ENCODE data around the gene PIGX.

The PIGX gene

DNA sequence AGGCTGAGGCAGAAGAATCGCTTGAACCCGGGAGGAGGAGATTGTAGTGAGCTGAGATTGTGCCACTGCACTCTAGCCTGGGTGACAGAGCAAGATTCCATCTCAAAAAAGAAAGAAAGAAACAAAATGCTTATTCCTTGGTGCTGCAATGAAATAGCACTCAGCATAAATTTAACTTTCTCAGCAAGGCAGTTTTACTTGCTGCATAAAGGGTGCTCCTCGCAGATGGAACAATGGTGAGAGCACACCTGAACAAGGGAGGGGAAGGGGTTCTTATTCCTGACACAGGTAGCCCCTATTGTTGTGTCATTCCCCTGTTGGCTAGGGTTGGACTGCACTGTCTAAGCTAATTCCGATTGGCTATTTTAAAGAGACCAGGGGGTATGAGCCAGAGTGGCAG is 44.6 kb downstream of the PIGX start:
- no peak overlapping the region for H3K27ac ChIP-seq
- in situ Hi-C loops (cut with HindIII; ENCODE audit: low pct_ligation_motif_present, low sequenced_read_pairs) = no loop called here
- DNase-seq = no peak
- H3K36me3 ChIP-seq (replicated peaks) = peaks cover 5% of the 10 kb centered on the region
- TF ChIP-seq, protein P1, sequence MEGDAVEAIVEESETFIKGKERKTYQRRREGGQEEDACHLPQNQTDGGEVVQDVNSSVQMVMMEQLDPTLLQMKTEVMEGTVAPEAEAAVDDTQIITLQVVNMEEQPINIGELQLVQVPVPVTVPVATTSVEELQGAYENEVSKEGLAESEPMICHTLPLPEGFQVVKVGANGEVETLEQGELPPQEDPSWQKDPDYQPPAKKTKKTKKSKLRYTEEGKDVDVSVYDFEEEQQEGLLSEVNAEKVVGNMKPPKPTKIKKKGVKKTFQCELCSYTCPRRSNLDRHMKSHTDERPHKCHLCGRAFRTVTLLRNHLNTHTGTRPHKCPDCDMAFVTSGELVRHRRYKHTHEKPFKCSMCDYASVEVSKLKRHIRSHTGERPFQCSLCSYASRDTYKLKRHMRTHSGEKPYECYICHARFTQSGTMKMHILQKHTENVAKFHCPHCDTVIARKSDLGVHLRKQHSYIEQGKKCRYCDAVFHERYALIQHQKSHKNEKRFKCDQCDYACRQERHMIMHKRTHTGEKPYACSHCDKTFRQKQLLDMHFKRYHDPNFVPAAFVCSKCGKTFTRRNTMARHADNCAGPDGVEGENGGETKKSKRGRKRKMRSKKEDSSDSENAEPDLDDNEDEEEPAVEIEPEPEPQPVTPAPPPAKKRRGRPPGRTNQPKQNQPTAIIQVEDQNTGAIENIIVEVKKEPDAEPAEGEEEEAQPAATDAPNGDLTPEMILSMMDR (IDR thresholded peaks at IDR 0.05; ENCODE audit: low read depth, low read length, missing control alignments) = no peak
- H3K27me3 ChIP-seq (replicated peaks) = no peaks in the 10 kb centered on the region
- H3K4me3 ChIP-seq (ENCODE audit: low read depth, low read length) = no peak overlapping the region

DNA sequence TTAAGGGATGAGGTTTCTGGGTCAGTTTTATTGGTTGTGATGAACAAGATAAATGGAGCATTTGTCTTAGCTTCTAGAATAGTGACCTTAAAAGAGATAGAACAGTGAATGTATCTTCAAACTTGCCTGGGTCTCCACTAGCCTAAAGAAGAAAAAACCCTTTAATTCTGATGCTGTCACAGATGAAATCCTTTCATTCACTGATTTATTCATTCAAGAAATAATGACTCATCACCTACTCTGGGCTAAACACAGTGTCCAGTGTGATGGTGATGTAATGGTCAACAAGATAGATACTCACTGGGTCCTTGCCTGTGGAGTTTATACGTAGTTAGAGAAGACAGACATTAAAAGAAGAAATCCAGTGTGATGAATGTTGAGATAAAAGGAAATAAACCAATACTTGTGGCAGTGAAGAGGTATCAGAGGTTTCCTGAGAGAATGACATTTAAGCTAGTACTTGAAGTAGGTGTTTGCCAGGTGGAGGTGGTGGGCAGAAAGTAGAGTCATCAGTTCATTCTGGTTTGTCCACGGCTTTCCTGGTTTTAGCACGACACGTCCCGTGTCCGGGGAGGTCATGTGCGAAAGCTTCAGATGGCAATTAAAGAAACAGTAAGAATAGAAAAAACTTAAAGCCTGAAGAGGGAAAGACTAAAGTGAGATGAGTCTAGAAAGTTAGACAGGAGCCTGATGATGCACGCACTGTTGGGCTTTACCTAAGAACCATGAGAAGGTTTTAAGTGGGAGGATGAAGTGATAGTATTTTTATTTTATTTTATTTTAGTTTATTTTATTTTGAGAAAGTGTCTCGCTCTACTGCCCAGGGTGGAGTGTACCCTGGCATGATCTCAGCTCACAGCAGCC is 45.9 kb downstream of the PIGX start:
- TF ChIP-seq, protein P1 (IDR thresholded peaks at IDR 0.05; ENCODE audit: low read depth, low read length, missing control alignments) = no peak
- peak; percentile 81 for DNase-seq
- Histone ChIP-seq H3K27ac (peak overlapping the region; percentile 11), H3K36me3 (replicated peaks) (peaks cover 5% of the 10 kb centered on the region), H3K4me3 (ENCODE audit: low read depth, low read length) (no peak overlapping the region), H3K27me3 (replicated peaks) (no peaks in the 10 kb centered on the region)
- in situ Hi-C loops (cut with HindIII; ENCODE audit: low pct_ligation_motif_present, low sequenced_read_pairs) = no loop called here

DNA sequence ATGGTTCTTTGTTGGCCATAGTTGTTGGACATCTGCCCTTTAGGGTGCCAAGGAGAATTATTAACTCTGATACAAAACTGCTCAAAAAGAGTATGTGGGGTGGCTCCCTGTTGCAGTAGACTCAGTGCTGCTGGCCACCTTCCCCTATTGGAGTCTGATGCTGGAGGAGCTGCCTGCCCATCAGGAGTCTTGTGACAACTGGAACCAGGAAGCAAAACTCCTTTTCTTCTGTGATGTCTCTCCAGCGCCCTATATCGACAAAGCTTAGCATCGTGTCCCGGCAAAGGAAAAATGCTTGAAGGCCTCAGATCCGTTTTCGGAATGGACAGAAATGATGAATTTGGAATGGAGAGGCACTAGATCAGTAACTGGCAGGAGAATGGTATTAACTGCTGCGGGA is 51.0 kb downstream of the PIGX start:
- Histone ChIP-seq H3K4me3 (ENCODE audit: low read depth, low read length) (no peak overlapping the region), H3K27me3 (replicated peaks) (no peaks in the 10 kb centered on the region), H3K27ac (no peak overlapping the region), H3K36me3 (replicated peaks) (no peaks in the 10 kb centered on the region)
- DNase-seq = no peak
- in situ Hi-C loops (cut with HindIII; ENCODE audit: low pct_ligation_motif_present, low sequenced_read_pairs) = no loop called here
- TF ChIP-seq, protein P1 (IDR thresholded peaks at IDR 0.05; ENCODE audit: low read depth, low read length, missing control alignments) = no peak

DNA sequence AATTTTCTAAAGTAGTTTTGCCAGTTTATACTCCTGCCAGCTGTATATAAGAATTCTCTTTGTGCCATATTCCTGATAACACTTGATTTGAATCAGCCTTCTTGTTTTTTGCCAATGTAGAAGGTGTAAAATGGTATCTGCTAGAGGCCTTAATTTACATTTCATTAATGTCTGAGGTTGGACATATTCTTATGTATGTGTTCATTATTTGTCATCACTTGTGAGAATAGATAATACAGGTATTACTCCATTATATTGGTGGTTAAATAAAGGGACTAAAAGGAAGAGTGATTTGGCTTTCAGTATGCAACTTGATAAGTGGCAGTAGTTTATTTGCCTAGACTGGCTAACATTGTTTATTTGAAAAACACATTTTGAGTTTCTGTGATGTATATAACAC is 53.3 kb downstream of the PIGX start:
- Histone ChIP-seq H3K36me3 (replicated peaks) (no peaks in the 10 kb centered on the region), H3K27ac (no peak overlapping the region), H3K4me3 (ENCODE audit: low read depth, low read length) (no peak overlapping the region), H3K27me3 (replicated peaks) (no peaks in the 10 kb centered on the region)
- TF ChIP-seq, protein P1 (IDR thresholded peaks at IDR 0.05; ENCODE audit: low read depth, low read length, missing control alignments) = no peak
- DNase-seq = no peak
- in situ Hi-C loops (cut with HindIII; ENCODE audit: low pct_ligation_motif_present, low sequenced_read_pairs) = no loop called here

DNA sequence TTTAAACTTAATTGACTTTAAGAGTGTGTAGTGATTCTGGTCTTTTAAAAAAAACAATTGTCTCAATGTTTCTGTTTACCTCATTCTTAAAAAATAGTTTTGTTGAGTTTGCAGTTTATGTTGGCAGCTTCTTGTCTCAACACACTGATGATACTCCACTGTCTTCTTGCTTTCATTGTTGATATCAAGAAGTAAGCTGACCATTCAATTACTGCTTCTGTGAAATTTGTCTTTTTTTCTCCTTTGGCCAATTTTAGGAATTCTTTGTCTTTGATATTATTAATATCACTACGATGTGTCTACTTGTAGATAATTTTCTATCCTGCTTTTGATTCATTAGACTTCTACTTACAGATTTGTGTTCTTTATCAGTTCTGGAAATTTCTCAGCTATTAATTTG is 58.9 kb downstream of the PIGX start:
- Histone ChIP-seq H3K27ac (no peak overlapping the region), H3K36me3 (replicated peaks) (no peaks in the 10 kb centered on the region), H3K4me3 (ENCODE audit: low read depth, low read length) (no peak overlapping the region), H3K27me3 (replicated peaks) (no peaks in the 10 kb centered on the region)
- TF ChIP-seq, protein P1 (IDR thresholded peaks at IDR 0.05; ENCODE audit: low read depth, low read length, missing control alignments) = no peak
- in situ Hi-C loops (cut with HindIII; ENCODE audit: low pct_ligation_motif_present, low sequenced_read_pairs) = no loop called here
- no peak for DNase-seq

DNA sequence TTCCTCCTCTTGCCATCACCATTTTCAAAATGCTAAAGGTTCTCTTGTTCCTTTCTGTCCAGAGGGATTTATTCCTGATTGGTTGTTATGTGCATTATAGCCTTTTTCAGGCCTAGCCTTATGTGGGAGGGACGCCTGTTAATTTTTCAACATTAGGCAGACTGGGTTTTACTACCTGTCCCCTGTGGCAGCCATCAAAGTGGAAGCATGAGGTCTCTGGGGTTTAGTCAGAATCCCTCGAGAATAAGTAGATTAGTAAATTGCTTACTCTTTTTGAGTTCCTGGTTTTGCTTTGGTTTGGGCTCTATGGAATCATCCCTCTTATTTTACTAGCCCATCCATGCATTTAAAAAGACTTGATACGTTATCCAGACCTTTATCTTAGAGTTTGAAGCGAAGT is 59.9 kb downstream of the PIGX start:
- no peaks in the 10 kb centered on the region for H3K27me3 ChIP-seq (replicated peaks)
- no peak overlapping the region for H3K27ac ChIP-seq
- no peak for DNase-seq
- TF ChIP-seq, protein P1 (IDR thresholded peaks at IDR 0.05; ENCODE audit: low read depth, low read length, missing control alignments) = no peak
- in situ Hi-C loops (cut with HindIII; ENCODE audit: low pct_ligation_motif_present, low sequenced_read_pairs) = no loop called here
- no peaks in the 10 kb centered on the region for H3K36me3 ChIP-seq (replicated peaks)
- no peak overlapping the region for H3K4me3 ChIP-seq (ENCODE audit: low read depth, low read length)

Data from brain microvascular endothelial cell (primary cell).